Measurements from ENCODE around the gene CPN1. TPM values are rescaled to one million over a fixed set of nuclear protein-coding genes. Genes with fewer than 3 reads are reported as not detected.

Gene CPN1
- total and polyA plus RNA-seq, 2 of the 8 experiments (the other 6 are each of a cell fraction or from before 2014, with no cell fraction given), result 0.15 to 0.20 TPM

DNA sequence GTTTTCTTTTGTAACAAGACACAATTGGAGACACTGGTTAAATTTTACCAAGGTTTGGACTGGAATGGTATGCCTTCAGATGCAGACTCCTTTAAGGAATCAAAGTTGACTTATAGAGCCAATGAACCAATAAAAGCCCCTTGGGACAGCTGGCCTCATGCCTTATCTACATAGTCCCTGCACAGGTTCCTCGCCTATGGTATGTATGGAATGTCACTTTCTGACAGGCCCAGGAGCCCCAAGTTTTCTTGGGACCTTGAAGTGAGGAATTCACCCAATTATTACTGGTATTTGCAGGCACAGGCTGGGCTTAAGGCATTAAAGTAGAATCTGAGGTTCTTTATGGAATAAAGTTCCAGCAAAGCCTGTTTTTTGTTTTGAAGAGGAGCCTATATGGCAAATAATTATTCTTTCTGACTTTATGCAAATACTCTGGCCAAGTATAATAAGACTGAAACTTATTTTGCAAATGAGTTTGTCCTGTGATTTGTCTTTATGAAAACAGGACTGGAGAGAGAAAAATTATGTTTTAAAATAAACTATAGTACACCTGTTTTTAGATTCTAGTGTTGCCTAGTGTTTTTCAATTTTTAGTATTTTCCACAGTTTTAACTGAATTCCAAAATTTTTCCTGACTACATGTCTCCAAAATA lies 47.8 kb downstream of the CPN1 start:
- Histone ChIP-seq H3K79me1 (ENCODE audit: low read depth, low read length) (no peaks in the 10 kb centered on the region), H3K4me1 (replicated peaks in 1 of 4; ENCODE audit: control insufficient read depth in 3 of 4, insufficient read depth in 4 of 4, low read length in 3 of 4) (peaks cover 0 to 5% (median 3%) of the 10 kb centered on the region in 4 experiments; a peak in 4 of 7 replicates), H3K9ac (replicated peaks in 1 of 4; ENCODE audit: extremely low read depth in 1 of 4, low read depth in 3 of 4, low read length in 3 of 4) (no peak overlapping the region), H3K4ac (replicated peaks; ENCODE audit: insufficient read length, low read depth, low read length) (no peak overlapping the region), H3K4me3 (ENCODE audit: extremely low read depth in 1 of 4, insufficient read depth in 2 of 4, low read depth in 3 of 4, low read length in 4 of 4) (no peak overlapping the region), H2AFZ (ENCODE audit: low read length) (no peak overlapping the region), H4K91ac (replicated peaks; ENCODE audit: insufficient read length, low read length) (no peak overlapping the region), H2BK20ac (ENCODE audit: low read length) (no peak overlapping the region), H3K23ac (ENCODE audit: insufficient read length) (no peak overlapping the region), H3K27ac (ENCODE audit: low read depth, low read length) (no peak overlapping the region), H3K23me2 (ENCODE audit: low read depth, low read length) (no peaks in the 10 kb centered on the region), H4K5ac (ENCODE audit: insufficient read length, low read depth, low read length) (no peak overlapping the region), H2BK5ac (ENCODE audit: low read depth, low read length) (no peak overlapping the region), H3K79me2 (ENCODE audit: control insufficient read depth in 1 of 2, insufficient read depth in 2 of 2, low read length in 2 of 2) (no peaks in the 10 kb centered on the region), H2AK5ac (ENCODE audit: low read depth, low read length) (no peak overlapping the region), H4K20me1 (replicated peaks in 1 of 2; ENCODE audit: control insufficient read depth in 1 of 2, insufficient read depth in 2 of 2, low read length in 2 of 2) (no peaks in the 10 kb centered on the region), H3K14ac (ENCODE audit: insufficient read length) (no peak overlapping the region), H3K18ac (ENCODE audit: extremely low read depth, low read length) (no peak overlapping the region), H2BK15ac (ENCODE audit: low read length) (no peak overlapping the region), H3K36me3 (ENCODE audit: control insufficient read depth in 2 of 4, insufficient read depth in 4 of 4, low read length in 3 of 4) (no peaks in the 10 kb centered on the region), H4K8ac (ENCODE audit: extremely low read depth, insufficient read depth, low read length) (no peak overlapping the region), H3K27me3 (replicated peaks in 1 of 4; ENCODE audit: control insufficient read depth in 3 of 4, extremely low read depth in 1 of 4, insufficient read depth in 3 of 4, low read length in 3 of 4) (no peaks in the 10 kb centered on the region), H2BK12ac (ENCODE audit: low read depth, low read length) (no peak overlapping the region), H3K9me3 (ENCODE audit: insufficient read depth in 2 of 2, low read depth in 1 of 2, low read length in 1 of 2) (peaks cover under 1% of the 10 kb centered on the region in 2 experiments; a peak in 1 of 4 replicates), H2BK120ac (replicated peaks; ENCODE audit: low read depth, low read length) (no peak overlapping the region), H3K56ac (replicated peaks; ENCODE audit: insufficient read length, low read depth, low read length) (no peak overlapping the region), H3K4me2 (ENCODE audit: insufficient read depth in 1 of 2, low read depth in 2 of 2, low read length in 2 of 2) (no peak overlapping the region)
- 55% methylated on average over 1 of the region's 1 CpG; no CpG with 5 or more reads in 1 of the 2 experiments for WGBS, 2 experiments (ENCODE audit: extremely low coverage in 1 of 2, insufficient coverage in 1 of 2, insufficient read length in 1 of 2, insufficient replicate concordance in 2 of 2, low coverage in 1 of 2, low lambda C conversion rate in 2 of 2, missing lambda C conversion rate in 1 of 2)
- TF ChIP-seq TEAD4 (IDR thresholded peaks at IDR 0.05; ENCODE audit: low read depth, low read length), result peak; percentile 57; the same call in 1 of the 2 replicates
- no peak for TF ChIP-seq KDM1A (IDR thresholded peaks at IDR 0.05; ENCODE audit: borderline replicate concordance, low read length)
- DNase-seq (ENCODE audit: low read depth in 1 of 2, low spot score in 2 of 2) (no peak), FAIRE-seq (no peak)
- ChIA-PET POLR2A (ENCODE audit: partially characterized antibody) (interaction anchor here (1.2 kb wide), 1 partner anchor 9 kb away, joined by 3 read pairs; no protein-coding TSS in a partner anchor), CTCF (ENCODE audit: partially characterized antibody) (interaction anchor here (0.9 to 4.2 kb wide), 2 partner anchors 12 to 20 kb away, joined by 3 to 13 read pairs; no protein-coding TSS in a partner anchor)
